Lower leg skin (tissue), 4 donors: ENCODE measurements around the gene RBMS2. TPM values are rescaled to one million over a fixed set of nuclear protein-coding genes. Genes with fewer than 3 reads are reported as not detected.
"Not testable (repeated sequence)": the region's sequence is repeated elsewhere in the genome, so short reads cannot be mapped to it uniquely, and the experiment has no call there.

Experiments
- DNase-seq, 2 donors: peaks; one replicate each; pipeline ENCODE4 v3.0.0-alpha.2; 2019; ENCODE audit warnings: low spot score in 2 of 2
- H3K4me3 ChIP-seq: fragments of 200-600 bp; sonication (generic); 2 replicates; pipeline ENCODE4 v1.5.1; 2017; ENCODE audit warnings: mild to moderate bottlenecking, low read depth; ENCODE audit not compliant: poor library complexity, severe bottlenecking
- CTCF ChIP-seq, 3 donors: fragments of 450-650 bp; IDR thresholded peaks; one replicate each; pipeline ENCODE4 v1.5.1; 2016; ENCODE audit warnings: antibody characterized with exemption in 3 of 3, mild to moderate bottlenecking in 3 of 3, moderate library complexity in 2 of 3
- POLR2A ChIP-seq, 2 donors: fragments of 450-650 bp; IDR thresholded peaks; one replicate each; pipeline ENCODE4 v1.6.1; 2016 to 2017; ENCODE audit warnings: antibody characterized with exemption in 2 of 2, mild to moderate bottlenecking in 1 of 2, moderate library complexity in 1 of 2
- WGBS, 2 donors: methylation state at CpG; one replicate each; pipeline ENCODE4 v1.1.5; 2018; 5-methylcytosine and 5-hydroxymethylcytosine counted together
- intact Hi-C: fragments of 100-400 bp; cut with DNase I; formaldehyde crosslinking; loops from one replicate; pipeline ENCODE4 v1.15.0; 2023; ENCODE audit warnings: low total_unique reads
- total RNA-seq, 4 donors: library from RNA; depleted of rRNA; stranded (reverse); fragments of >200 nt; gene quantifications; one replicate each; pipeline ENCODE4 v1.1.0, GENCODE V29; 2016

The RBMS2 gene
- total RNA-seq, 4 donors from 2014 or later, result 12.7 to 14.9 (median 13.7) TPM

- TF ChIP-seq POLR2A (IDR thresholded peaks at IDR 0.05), result no peak
- TF ChIP-seq CTCF (IDR thresholded peaks at IDR 0.05), result no peak
- no peak overlapping the region for H3K4me3 ChIP-seq
- intact Hi-C loops, result no loop called here
- no peak for DNase-seq
- 58% methylated on average over 1 of the region's 1 CpG for WGBS, 2 donors
Measured at GRCh38 chr12:56568146-56568545, 46.5 kb downstream of the RBMS2 start.

GRCh38 chr12:56571121-56571520, 49.5 kb downstream of the RBMS2 start:
- DNase-seq, result no peak
- no peak overlapping the region for H3K4me3 ChIP-seq
- intact Hi-C loops, result loop anchor here (5.0 kb wide), 1 partner anchor 54 kb away; no protein-coding TSS in a partner anchor
- TF ChIP-seq POLR2A (IDR thresholded peaks at IDR 0.05) (no peak), CTCF (IDR thresholded peaks at IDR 0.05) (no peak)
- 36 to 62% methylated on average over 4 of the region's 4 CpGs for WGBS, 2 donors

GRCh38 chr12:56572288-56572687, 50.7 kb downstream of the RBMS2 start:
- intact Hi-C loops, result loop anchor here (5.0 kb wide), 1 partner anchor 55 kb away; no protein-coding TSS in a partner anchor
- H3K4me3 ChIP-seq, result no peak overlapping the region
- 70 to 76% methylated on average over 1 of the region's 1 CpG for WGBS, 2 donors
- no peak for TF ChIP-seq CTCF (IDR thresholded peaks at IDR 0.05)
- DNase-seq, result no peak

- 60 to 67% methylated on average over 2 of the region's 2 CpGs for WGBS, 2 donors
- TF ChIP-seq CTCF (IDR thresholded peaks at IDR 0.05), result no peak
- TF ChIP-seq POLR2A (IDR thresholded peaks at IDR 0.05), result no peak
Measured at GRCh38 chr12:56574210-56574609, 52.6 kb downstream of the RBMS2 start.

GRCh38 chr12:56577248-56577647, 55.6 kb downstream of the RBMS2 start:
- DNase-seq, H3K4me3 ChIP-seq, intact Hi-C loops: not testable (repeated sequence)
- WGBS, 2 donors, result 94 to 95% methylated on average over 7 of the region's 7 CpGs

More at GRCh38 chr12:56574210-56574609, 52.6 kb downstream of the RBMS2 start:
- intact Hi-C loops, result loop anchor here (5.0 kb wide), 1 partner anchor 57 kb away; no protein-coding TSS in a partner anchor
- DNase-seq, result no peak
- no peak overlapping the region for H3K4me3 ChIP-seq

GRCh38 chr12:56578983-56579546, 57.4 kb downstream of the RBMS2 start:
- H3K4me3 ChIP-seq, result no peak overlapping the region
- intact Hi-C loops, result no loop called here
- no peak for DNase-seq
- no peak for TF ChIP-seq CTCF (IDR thresholded peaks at IDR 0.05)
- no peak for TF ChIP-seq POLR2A (IDR thresholded peaks at IDR 0.05)
- WGBS, 2 donors, result 89 to 93% methylated on average over 10 of the region's 10 CpGs
